GM19328 (cell line): ENCODE results near the gene RAB34.

Source experiments
- ATAC-seq: cut with Tn5 transposase; IDR thresholded peaks from one replicate; pipeline ENCODE4 v1.9.1; 2021; ENCODE audit warnings: mild to moderate bottlenecking, moderate library complexity; ENCODE audit not compliant: unreplicated experiment

The RAB34 gene

GRCh38 chr17:28717578-28718332 lies at the start of gene RAB34:
TSS of gene RAB34 (minus strand) at chr17:28717868. CDS start at chr17:28717266, 602 bp downstream.
- no peak for ATAC-seq

DNA sequence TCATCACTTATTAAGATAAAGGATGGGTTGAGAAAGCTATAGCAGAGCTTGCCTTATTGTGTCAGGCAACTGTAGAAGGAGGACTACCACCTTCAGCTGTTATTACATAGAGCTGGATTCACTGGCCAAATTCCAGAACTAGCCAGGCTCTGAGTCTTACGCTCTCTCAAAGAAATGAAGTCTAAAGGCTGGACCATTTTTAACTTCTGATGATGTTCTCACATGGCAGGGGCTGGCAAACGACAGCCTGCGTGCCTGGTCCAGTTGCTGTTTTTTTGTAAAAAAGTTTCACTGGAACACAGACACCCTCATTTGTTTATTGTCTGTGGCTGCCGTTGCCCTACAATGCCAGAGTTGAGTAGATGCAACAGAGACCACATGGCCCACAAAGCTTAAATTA lies 47.4 kb upstream of the RAB34 start:
- ATAC-seq, result no peak

- no peak for ATAC-seq
These were observed 46.2 kb upstream of the RAB34 start for GRCh38 chr17:28763804-28764266.

DNA sequence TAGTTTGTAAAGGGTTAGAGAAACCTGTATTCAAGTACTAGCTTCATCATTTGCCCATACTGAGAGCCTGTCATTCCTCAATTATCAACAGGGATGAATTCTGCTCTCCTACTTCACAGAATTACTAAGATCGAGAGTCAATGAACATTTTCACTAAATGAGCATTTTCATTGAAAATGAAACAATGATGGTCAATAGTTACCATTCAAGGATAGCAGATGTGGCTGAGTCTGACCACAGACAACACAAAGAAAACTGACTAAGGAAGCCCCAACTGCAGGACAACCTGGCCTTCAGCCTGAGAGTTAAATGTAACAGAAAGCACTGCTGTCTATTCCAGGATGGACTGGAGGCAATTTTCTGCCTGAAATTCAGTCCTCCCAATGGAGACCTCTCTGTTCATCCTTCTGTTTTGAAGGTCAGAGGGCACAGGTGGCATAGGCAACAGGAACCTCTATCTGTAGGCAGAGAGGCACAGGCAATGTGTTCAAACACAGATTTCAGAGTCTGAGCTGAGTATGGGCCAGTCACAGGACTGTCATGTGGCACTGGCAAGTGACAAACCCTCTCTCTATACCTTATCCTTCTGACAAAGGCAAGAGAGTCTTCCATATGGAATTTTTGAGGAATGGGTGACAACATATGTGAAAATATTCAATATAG lies 45.6 kb upstream of the RAB34 start:
- no peak for ATAC-seq

- ATAC-seq, result no peak
These were observed 43.2 kb upstream of the RAB34 start for GRCh38 chr17:28760601-28761562.

DNA sequence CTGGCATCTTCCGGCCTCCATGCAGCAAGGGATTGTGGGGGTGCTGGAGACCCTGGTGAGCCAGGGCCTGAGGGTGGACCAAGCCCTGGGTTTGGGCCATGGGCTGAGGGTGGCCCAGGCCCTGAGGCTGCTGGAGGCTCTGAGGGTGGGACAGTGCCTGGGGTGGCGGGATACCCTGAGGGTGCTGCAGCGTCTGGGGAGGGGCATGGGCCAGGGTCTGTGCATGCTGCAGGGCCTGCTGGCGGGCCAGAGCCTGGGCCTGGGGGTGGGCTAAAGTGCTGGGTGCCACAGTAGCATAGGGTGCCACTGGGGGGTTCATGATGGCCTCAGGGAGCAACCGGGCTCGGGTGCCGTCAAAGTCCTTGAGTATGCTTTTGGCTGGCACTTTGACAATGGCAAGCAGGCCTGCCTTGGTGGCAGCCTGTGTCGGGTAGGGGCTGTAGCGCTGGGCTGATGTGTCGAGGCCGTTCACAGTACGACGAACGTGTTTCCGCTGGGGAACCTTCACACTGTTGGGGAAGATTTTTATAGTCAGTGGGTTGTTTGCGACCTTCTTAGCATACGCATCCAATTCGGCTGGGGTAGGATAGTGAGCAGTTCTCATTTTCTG lies 41.7 kb upstream of the RAB34 start:
- ATAC-seq, result no peak

GRCh38 chr17:28758411-28759121 lies 40.9 kb upstream of the RAB34 start:
- ATAC-seq, result no peak

GRCh38 chr17:28756049-28756804 lies 38.6 kb upstream of the RAB34 start:
- ATAC-seq, result no peak

- no peak for ATAC-seq
These were observed 37.8 kb upstream of the RAB34 start for GRCh38 chr17:28755486-28755885.

DNA sequence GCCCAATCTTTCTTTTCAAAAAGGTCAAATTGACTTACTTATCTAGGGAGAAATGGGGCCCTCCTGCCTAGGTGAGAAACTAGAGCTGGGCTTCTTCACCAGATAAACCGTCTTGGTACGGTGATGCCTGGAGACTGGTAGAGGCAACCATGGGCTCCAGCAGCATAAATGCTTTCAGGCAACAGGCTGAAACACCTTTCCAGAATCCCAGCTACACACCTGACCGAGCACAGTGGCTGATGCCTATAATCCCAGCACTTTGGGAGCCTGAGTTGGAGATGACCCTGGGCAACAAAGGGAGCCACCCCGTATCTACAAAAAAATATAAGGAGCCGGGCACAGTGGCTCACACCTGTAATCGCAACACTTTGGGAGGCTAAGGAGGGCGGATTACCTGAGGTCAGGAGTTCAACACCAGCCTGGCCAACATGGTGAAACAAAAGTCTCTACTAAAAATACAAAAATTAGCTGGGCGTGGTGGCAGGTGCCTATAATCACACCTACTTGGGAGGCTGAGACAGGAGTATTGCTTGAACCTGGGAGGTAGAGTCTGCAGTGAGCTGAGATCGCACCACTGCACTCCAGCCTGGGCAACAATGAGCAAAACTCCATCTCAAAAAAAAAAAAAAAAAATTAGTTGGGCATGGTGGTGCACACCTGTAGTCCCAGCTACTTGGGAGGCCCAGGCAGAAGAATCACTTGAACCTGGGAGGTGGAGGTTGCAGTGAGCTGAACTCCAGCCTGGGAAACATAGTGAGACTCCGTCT lies 34.1 kb upstream of the RAB34 start:
- ATAC-seq, result no peak

- ATAC-seq, result peak; percentile 68
These were observed 32.7 kb upstream of the RAB34 start for GRCh38 chr17:28750178-28751047.

DNA sequence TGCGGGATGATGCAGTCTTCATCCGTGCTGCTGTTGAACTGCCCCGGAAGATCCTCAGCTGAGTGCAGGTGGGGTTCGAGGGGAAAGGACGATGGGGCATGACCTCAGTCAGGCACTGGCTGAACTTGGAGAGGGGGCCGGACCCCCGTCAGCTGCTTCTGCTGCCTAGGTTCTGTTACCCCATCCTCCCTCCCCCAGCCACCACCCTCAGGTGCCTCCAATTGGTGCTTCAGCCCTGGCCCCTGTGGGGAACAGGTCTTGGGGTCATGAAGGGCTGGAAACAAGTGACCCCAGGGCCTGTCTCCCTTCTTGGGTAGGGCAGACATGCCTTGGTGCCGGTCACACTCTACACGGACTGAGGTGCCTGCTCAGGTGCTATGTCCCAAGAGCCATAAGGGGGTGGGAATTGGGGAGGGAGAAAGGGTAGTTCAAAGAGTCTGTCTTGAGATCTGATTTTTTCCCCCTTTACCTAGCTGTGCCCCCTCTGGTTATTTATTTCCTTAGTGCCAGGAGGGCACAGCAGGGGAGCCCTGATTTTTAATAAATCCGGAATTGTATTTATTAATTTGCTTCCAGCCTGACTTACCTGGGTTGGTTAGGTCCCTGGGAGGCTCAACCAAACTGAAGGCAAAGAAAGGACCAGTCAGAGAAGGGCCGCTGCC lies 32.0 kb upstream of the RAB34 start:
- no peak for ATAC-seq

DNA sequence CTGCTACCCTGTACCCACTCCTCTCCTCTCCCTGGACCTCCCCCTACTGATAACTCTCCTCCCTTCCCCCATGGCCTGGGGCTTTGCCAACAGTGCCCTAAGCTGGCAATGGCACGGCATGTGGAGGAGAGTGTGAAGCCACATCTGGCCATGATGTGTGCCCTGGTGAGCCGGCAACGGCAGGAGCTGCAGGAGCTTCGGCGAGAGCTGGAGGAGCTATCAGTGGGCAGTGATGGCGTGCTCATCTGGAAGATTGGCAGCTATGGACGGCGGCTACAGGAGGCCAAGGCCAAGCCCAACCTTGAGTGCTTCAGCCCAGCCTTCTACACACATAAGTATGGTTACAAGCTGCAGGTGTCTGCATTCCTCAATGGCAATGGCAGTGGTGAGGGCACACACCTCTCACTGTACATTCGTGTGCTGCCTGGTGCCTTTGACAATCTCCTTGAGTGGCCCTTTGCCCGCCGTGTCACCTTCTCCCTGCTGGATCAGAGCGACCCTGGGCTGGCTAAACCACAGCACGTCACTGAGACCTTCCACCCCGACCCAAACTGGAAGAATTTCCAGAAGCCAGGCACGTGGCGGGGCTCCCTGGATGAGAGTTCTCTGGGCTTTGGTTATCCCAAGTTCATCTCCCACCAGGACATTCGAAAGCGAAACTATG lies 31.3 kb upstream of the RAB34 start:
- no peak for ATAC-seq

DNA sequence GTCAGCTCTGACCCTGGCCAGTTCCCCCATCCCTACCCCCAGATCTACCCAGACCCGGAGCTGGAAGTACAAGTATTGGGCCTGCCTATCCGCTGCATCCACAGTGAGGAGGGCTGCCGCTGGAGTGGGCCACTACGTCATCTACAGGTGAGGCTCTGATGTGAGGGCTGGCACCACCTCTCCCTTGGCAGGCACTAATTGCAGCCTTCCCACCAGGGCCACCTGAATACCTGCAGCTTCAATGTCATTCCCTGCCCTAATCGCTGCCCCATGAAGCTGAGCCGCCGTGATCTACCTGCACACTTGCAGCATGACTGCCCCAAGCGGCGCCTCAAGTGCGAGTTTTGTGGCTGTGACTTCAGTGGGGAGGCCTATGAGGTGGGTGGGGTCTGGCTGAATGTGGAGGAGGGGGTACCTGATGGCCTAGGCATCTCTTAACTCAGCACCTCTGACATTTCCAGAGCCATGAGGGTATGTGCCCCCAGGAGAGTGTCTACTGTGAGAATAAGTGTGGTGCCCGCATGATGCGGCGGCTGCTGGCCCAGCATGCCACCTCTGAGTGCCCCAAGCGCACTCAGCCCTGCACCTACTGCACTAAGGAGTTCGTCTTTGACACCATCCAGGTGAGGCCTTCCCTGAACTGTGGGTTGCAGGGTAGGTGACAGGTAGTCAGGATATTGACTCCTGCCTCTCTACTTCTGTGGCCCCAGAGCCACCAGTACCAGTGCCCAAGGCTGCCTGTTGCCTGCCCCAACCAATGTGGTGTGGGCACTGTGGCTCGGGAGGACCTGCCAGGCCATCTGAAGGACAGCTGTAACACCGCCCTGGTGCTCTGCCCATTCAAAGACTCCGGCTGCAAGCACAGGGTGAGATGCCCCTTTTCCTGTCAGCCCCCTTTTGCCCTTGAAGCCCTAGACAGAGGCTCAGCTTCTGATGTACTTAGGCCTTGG lies 30.4 kb upstream of the RAB34 start:
- ATAC-seq, result no peak

- ATAC-seq, result no peak
These were observed 29.5 kb upstream of the RAB34 start for GRCh38 chr17:28747051-28747691.
